ENCODE measurements around the gene ETFA. TPM values are rescaled to one million over a fixed set of nuclear protein-coding genes. Genes with fewer than 3 reads are reported as not detected.
"Not testable (repeated sequence)": the region's sequence is repeated elsewhere in the genome, so short reads cannot be mapped to it uniquely, and the experiment has no call there.

Gene ETFA
- total RNA-seq, 3 donors from 2014 or later (not counting 1 experiment from before 2014, with no cell fraction given): 71.9 to 93.1 (median 79.8) TPM

GRCh38 chr15:76309601-76310330 lies 1.5 kb downstream of the ETFA start:
- peak overlapping the region; percentile 90 for H3K4me3 Mint-ChIP-seq
- Histone ChIP-seq H3K4me3 (ENCODE audit: low read length) (no peak overlapping the region), H3K27me3 (ENCODE audit: control insufficient read depth, insufficient read depth, low read length) (no peaks in the 10 kb centered on the region), H3K27ac (ENCODE audit: low read length) (no peak overlapping the region), H3K9me3 (ENCODE audit: control insufficient read depth, insufficient read depth, low read length) (no peaks in the 10 kb centered on the region), H3K4me1 (ENCODE audit: control insufficient read depth, insufficient read depth, low read length) (peaks cover 14% of the 10 kb centered on the region), H3K36me3 (ENCODE audit: control insufficient read depth, insufficient read depth, low read length) (peaks cover 2% of the 10 kb centered on the region)
- no peaks in the 10 kb centered on the region for H3K27me3 Mint-ChIP-seq (ENCODE audit: low read depth in 2 of 2)
- H3K27ac Mint-ChIP-seq: peak overlapping the region; percentile 85 to 90
- peaks cover 48 to 49% of the 10 kb centered on the region in 2 donors for H3K4me1 Mint-ChIP-seq
- DNase-seq: no peak
- no peak for TF ChIP-seq CTCF (IDR thresholded peaks at IDR 0.05)
- ATAC-seq: no peak
- H3K9me3 Mint-ChIP-seq: no peaks in the 10 kb centered on the region
- 85% methylated on average over 12 of the region's 13 CpGs for WGBS (ENCODE audit: insufficient coverage)
- no peaks in the 10 kb centered on the region for H3K36me3 Mint-ChIP-seq
- intact Hi-C loops (cut with micrococcal nuclease): loop anchor here (1.0 kb wide), 1 partner anchor 23 kb away; no protein-coding TSS in a partner anchor

DNA sequence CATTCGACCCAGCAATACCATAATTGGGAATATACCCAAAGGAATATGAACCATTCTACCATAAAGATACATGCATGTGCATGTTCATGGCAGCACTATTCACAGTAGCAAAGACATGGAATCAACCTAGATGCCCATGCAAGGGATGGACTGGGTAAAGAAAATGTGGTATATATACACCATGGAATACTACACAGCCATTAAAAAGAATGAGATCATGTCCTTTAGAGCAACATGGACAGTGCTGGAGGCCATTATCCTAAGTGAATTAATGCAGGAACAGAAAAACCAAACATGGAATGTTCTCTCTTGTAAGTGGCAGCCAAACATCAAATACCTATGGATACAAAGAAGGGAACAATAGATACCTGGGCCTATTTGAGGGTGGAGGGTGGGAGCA lies 7.4 kb downstream of the ETFA start:
- no peaks in the 10 kb centered on the region for H3K27me3 Mint-ChIP-seq (ENCODE audit: low read depth in 2 of 2)
- ATAC-seq: no peak
- TF ChIP-seq CTCF (IDR thresholded peaks at IDR 0.05): no peak
- peaks cover 27 to 53% of the 10 kb centered on the region in 2 donors for H3K4me1 Mint-ChIP-seq
- no peaks in the 10 kb centered on the region for H3K27me3 ChIP-seq (ENCODE audit: control insufficient read depth, insufficient read depth, low read length)
- no peaks in the 10 kb centered on the region for H3K36me3 Mint-ChIP-seq
- H3K4me3 Mint-ChIP-seq: no peak overlapping the region
- peaks cover 3% of the 10 kb centered on the region for H3K4me1 ChIP-seq (ENCODE audit: control insufficient read depth, insufficient read depth, low read length)
- intact Hi-C loops (cut with micrococcal nuclease): no loop called here
- H3K4me3 ChIP-seq (ENCODE audit: low read length): no peak overlapping the region
- no peak for DNase-seq
- H3K9me3 Mint-ChIP-seq: no peaks in the 10 kb centered on the region
- no peaks in the 10 kb centered on the region for H3K9me3 ChIP-seq (ENCODE audit: control insufficient read depth, insufficient read depth, low read length)
- 89% methylated on average over 1 of the region's 1 CpG for WGBS (ENCODE audit: insufficient coverage)
- H3K36me3 ChIP-seq (ENCODE audit: control insufficient read depth, insufficient read depth, low read length): peaks cover 2% of the 10 kb centered on the region
- no peak overlapping the region for H3K27ac Mint-ChIP-seq
- H3K27ac ChIP-seq (ENCODE audit: low read length): no peak overlapping the region

DNA sequence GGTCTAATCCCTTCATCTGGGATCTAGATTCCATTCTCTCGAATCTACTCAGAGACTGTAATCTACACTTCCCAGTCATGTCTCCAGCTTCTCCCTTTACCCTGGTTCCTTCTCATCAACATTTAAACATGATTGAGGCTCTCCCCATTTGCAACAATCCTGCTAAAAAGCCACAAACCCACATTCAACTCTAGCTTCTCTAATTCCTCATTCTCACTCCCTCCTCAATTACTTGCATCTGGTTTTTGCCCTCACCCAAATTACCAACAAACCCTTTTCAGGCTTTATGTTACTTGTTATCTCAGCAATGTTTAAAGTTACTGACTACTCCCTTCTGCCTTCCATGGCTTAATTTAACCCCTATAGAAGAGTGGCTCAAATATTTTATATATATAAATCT lies 11.5 kb downstream of the ETFA start:
- no peak overlapping the region for H3K27ac ChIP-seq (ENCODE audit: low read length)
- ATAC-seq (no peak), DNase-seq (no peak)
- Mint-ChIP-seq H3K27me3 (ENCODE audit: low read depth in 2 of 2) (no peaks in the 10 kb centered on the region), H3K9me3 (no peaks in the 10 kb centered on the region), H3K36me3 (no peaks in the 10 kb centered on the region), H3K4me3 (no peak overlapping the region), H3K27ac (no peak overlapping the region), H3K4me1 (peaks cover 21 to 39% of the 10 kb centered on the region in 2 donors)
- intact Hi-C loops (cut with micrococcal nuclease): no loop called here
- WGBS (ENCODE audit: insufficient coverage): 63% methylated on average over 1 of the region's 1 CpG
- no peak for TF ChIP-seq CTCF (IDR thresholded peaks at IDR 0.05)
- no peaks in the 10 kb centered on the region for H3K27me3 ChIP-seq (ENCODE audit: control insufficient read depth, insufficient read depth, low read length)
- peaks cover 3% of the 10 kb centered on the region for H3K4me1 ChIP-seq (ENCODE audit: control insufficient read depth, insufficient read depth, low read length)
- no peaks in the 10 kb centered on the region for H3K9me3 ChIP-seq (ENCODE audit: control insufficient read depth, insufficient read depth, low read length)
- no peak overlapping the region for H3K4me3 ChIP-seq (ENCODE audit: low read length)
- no peaks in the 10 kb centered on the region for H3K36me3 ChIP-seq (ENCODE audit: control insufficient read depth, insufficient read depth, low read length)

GRCh38 chr15:76298986-76299385 lies 12.3 kb downstream of the ETFA start:
- H3K36me3 Mint-ChIP-seq: no peaks in the 10 kb centered on the region
- TF ChIP-seq CTCF (IDR thresholded peaks at IDR 0.05): no peak
- intact Hi-C loops (cut with micrococcal nuclease): no loop called here
- Histone ChIP-seq H3K4me1 (ENCODE audit: control insufficient read depth, insufficient read depth, low read length) (peaks cover 3% of the 10 kb centered on the region), H3K36me3 (ENCODE audit: control insufficient read depth, insufficient read depth, low read length) (peaks cover 3% of the 10 kb centered on the region), H3K27ac (ENCODE audit: low read length) (no peak overlapping the region), H3K4me3 (ENCODE audit: low read length) (no peak overlapping the region), H3K9me3 (ENCODE audit: control insufficient read depth, insufficient read depth, low read length) (no peaks in the 10 kb centered on the region), H3K27me3 (ENCODE audit: control insufficient read depth, insufficient read depth, low read length) (no peaks in the 10 kb centered on the region)
- no peak for DNase-seq
- peaks cover 23 to 40% of the 10 kb centered on the region in 2 donors for H3K4me1 Mint-ChIP-seq
- no peaks in the 10 kb centered on the region for H3K9me3 Mint-ChIP-seq
- H3K27ac Mint-ChIP-seq: no peak overlapping the region
- H3K27me3 Mint-ChIP-seq (ENCODE audit: low read depth in 2 of 2): no peaks in the 10 kb centered on the region
- WGBS (ENCODE audit: insufficient coverage): 79% methylated on average over 3 of the region's 3 CpGs
- H3K4me3 Mint-ChIP-seq: no peak overlapping the region
- no peak for ATAC-seq

- H3K27ac ChIP-seq (ENCODE audit: low read length); H3K27ac Mint-ChIP-seq; H3K36me3 ChIP-seq (ENCODE audit: control insufficient read depth, insufficient read depth, low read length); ATAC-seq; H3K4me3 Mint-ChIP-seq; H3K9me3 ChIP-seq (ENCODE audit: control insufficient read depth, insufficient read depth, low read length); H3K4me3 ChIP-seq (ENCODE audit: low read length); DNase-seq; intact Hi-C loops (cut with micrococcal nuclease); H3K36me3 Mint-ChIP-seq; H3K27me3 ChIP-seq (ENCODE audit: control insufficient read depth, insufficient read depth, low read length); H3K4me1 ChIP-seq (ENCODE audit: control insufficient read depth, insufficient read depth, low read length); H3K9me3 Mint-ChIP-seq; H3K27me3 Mint-ChIP-seq (ENCODE audit: low read depth in 2 of 2): not testable (repeated sequence)
- H3K4me1 Mint-ChIP-seq: peaks cover 25 to 41% of the 10 kb centered on the region in 2 donors
- 99% methylated on average over 4 of the region's 4 CpGs for WGBS (ENCODE audit: insufficient coverage)
These were observed 13.3 kb downstream of the ETFA start for GRCh38 chr15:76297951-76298350.
